ENCODE results near the gene ACO1. TPM values are rescaled to one million over a fixed set of nuclear protein-coding genes. Genes with fewer than 3 reads are reported as not detected.
A peak's percentile ranks its signal among the peaks of the same experiment; 100 is the strongest.

The ACO1 gene
- total RNA-seq, 1 donor, result 105 TPM

GRCh38 chr9:32483343-32483742 lies 98.9 kb downstream of the ACO1 start:
- Histone ChIP-seq H3K27ac (ENCODE audit: low read depth, low read length) (no peak overlapping the region), H3K27me3 (ENCODE audit: insufficient read depth, low read length) (no peaks in the 10 kb centered on the region), H2AFZ (ENCODE audit: low read length) (no peak overlapping the region), H3K4me2 (ENCODE audit: insufficient read depth, low read length) (no peak overlapping the region), H3K79me2 (ENCODE audit: insufficient read depth, low read length) (no peaks in the 10 kb centered on the region), H4K20me1 (ENCODE audit: insufficient read depth, low read length) (no peaks in the 10 kb centered on the region), H3K4me3 (ENCODE audit: insufficient read depth, low read length) (no peak overlapping the region), H3K4me1 (ENCODE audit: insufficient read depth, low read length) (peaks cover 4% of the 10 kb centered on the region), H3K36me3 (ENCODE audit: insufficient read depth, low read length) (peaks cover 19% of the 10 kb centered on the region), H3K9me3 (ENCODE audit: low read depth, low read length) (no peaks in the 10 kb centered on the region)
- TF ChIP-seq, protein P1, sequence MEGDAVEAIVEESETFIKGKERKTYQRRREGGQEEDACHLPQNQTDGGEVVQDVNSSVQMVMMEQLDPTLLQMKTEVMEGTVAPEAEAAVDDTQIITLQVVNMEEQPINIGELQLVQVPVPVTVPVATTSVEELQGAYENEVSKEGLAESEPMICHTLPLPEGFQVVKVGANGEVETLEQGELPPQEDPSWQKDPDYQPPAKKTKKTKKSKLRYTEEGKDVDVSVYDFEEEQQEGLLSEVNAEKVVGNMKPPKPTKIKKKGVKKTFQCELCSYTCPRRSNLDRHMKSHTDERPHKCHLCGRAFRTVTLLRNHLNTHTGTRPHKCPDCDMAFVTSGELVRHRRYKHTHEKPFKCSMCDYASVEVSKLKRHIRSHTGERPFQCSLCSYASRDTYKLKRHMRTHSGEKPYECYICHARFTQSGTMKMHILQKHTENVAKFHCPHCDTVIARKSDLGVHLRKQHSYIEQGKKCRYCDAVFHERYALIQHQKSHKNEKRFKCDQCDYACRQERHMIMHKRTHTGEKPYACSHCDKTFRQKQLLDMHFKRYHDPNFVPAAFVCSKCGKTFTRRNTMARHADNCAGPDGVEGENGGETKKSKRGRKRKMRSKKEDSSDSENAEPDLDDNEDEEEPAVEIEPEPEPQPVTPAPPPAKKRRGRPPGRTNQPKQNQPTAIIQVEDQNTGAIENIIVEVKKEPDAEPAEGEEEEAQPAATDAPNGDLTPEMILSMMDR (IDR thresholded peaks at IDR 0.05; ENCODE audit: extremely low read depth, low read depth, low read length), result no peak
- no peak for DNase-seq (ENCODE audit: insufficient read length, low spot score, missing footprints)

GRCh38 chr9:32486839-32487562 lies 102.6 kb downstream of the ACO1 start:
- TF ChIP-seq, protein P1 (IDR thresholded peaks at IDR 0.05; ENCODE audit: extremely low read depth, low read depth, low read length), result no peak
- Histone ChIP-seq H3K27me3 (ENCODE audit: insufficient read depth, low read length) (no peaks in the 10 kb centered on the region), H3K4me2 (ENCODE audit: insufficient read depth, low read length) (no peak overlapping the region), H3K27ac (ENCODE audit: low read depth, low read length) (peak overlapping the region; percentile 60), H4K20me1 (ENCODE audit: insufficient read depth, low read length) (no peaks in the 10 kb centered on the region), H3K79me2 (ENCODE audit: insufficient read depth, low read length) (no peaks in the 10 kb centered on the region), H3K4me1 (ENCODE audit: insufficient read depth, low read length) (peaks cover 4% of the 10 kb centered on the region), H3K36me3 (ENCODE audit: insufficient read depth, low read length) (peaks cover 19% of the 10 kb centered on the region), H2AFZ (ENCODE audit: low read length) (no peak overlapping the region), H3K9me3 (ENCODE audit: low read depth, low read length) (no peaks in the 10 kb centered on the region), H3K4me3 (ENCODE audit: insufficient read depth, low read length) (no peak overlapping the region)
- DNase-seq (ENCODE audit: insufficient read length, low spot score, missing footprints), result peak; percentile 70

- Histone ChIP-seq H3K27me3 (ENCODE audit: insufficient read depth, low read length) (no peaks in the 10 kb centered on the region), H3K36me3 (ENCODE audit: insufficient read depth, low read length) (peaks cover 19% of the 10 kb centered on the region), H3K79me2 (ENCODE audit: insufficient read depth, low read length) (no peaks in the 10 kb centered on the region), H3K4me3 (ENCODE audit: insufficient read depth, low read length) (no peak overlapping the region), H3K27ac (ENCODE audit: low read depth, low read length) (peak overlapping the region; percentile 60), H3K4me2 (ENCODE audit: insufficient read depth, low read length) (no peak overlapping the region), H4K20me1 (ENCODE audit: insufficient read depth, low read length) (no peaks in the 10 kb centered on the region), H2AFZ (ENCODE audit: low read length) (no peak overlapping the region), H3K4me1 (ENCODE audit: insufficient read depth, low read length) (peaks cover 4% of the 10 kb centered on the region), H3K9me3 (ENCODE audit: low read depth, low read length) (no peaks in the 10 kb centered on the region)
- DNase-seq (ENCODE audit: insufficient read length, low spot score, missing footprints), result no peak
- TF ChIP-seq, protein P1 (IDR thresholded peaks at IDR 0.05; ENCODE audit: extremely low read depth, low read depth, low read length), result no peak
Measured at GRCh38 chr9:32487981-32488380, 103.5 kb downstream of the ACO1 start.

DNA sequence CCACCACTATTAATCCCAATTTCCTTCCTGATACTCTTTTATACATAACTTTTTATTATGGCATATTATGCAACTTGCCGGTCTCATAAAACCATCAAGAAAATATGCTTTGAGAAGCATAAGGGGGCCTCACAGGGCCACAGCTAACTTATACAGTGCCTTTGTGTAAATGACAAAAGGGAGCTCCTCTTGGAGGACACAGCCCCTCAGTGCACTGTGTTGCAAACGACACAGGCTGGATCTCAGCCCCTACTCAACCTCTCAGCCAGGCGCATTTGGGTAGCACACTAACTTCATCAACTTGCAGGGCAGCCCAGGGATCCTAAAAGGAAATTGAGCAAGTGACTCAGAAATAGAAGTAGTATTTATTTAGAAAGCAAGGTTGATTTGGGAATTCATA lies 106.2 kb downstream of the ACO1 start:
- TF ChIP-seq, protein P1 (IDR thresholded peaks at IDR 0.05; ENCODE audit: extremely low read depth, low read depth, low read length), result no peak
- DNase-seq (ENCODE audit: insufficient read length, low spot score, missing footprints), result no peak
- H3K27me3 ChIP-seq (ENCODE audit: insufficient read depth, low read length), result no peaks in the 10 kb centered on the region
- H3K9me3 ChIP-seq (ENCODE audit: low read depth, low read length), result no peaks in the 10 kb centered on the region
- no peak overlapping the region for H3K27ac ChIP-seq (ENCODE audit: low read depth, low read length)
- H3K36me3 ChIP-seq (ENCODE audit: insufficient read depth, low read length), result peaks cover 11% of the 10 kb centered on the region
- H3K4me1 ChIP-seq (ENCODE audit: insufficient read depth, low read length), result peaks cover 4% of the 10 kb centered on the region
- no peaks in the 10 kb centered on the region for H3K79me2 ChIP-seq (ENCODE audit: insufficient read depth, low read length)
- H3K4me2 ChIP-seq (ENCODE audit: insufficient read depth, low read length), result no peak overlapping the region
- no peaks in the 10 kb centered on the region for H4K20me1 ChIP-seq (ENCODE audit: insufficient read depth, low read length)
- H2AFZ ChIP-seq (ENCODE audit: low read length), result no peak overlapping the region
- H3K4me3 ChIP-seq (ENCODE audit: insufficient read depth, low read length), result no peak overlapping the region
